PFSK-1 (cell line): ENCODE results near the gene SYNGAP1.
A peak's percentile ranks its signal among the peaks of the same experiment; 100 is the strongest.

Source experiments
- POLR2AphosphoS5 ChIP-seq: IDR thresholded peaks from 2 replicates; pipeline ENCODE4 v1.6.1; 2012; ENCODE audit warnings: low read depth, mild to moderate bottlenecking, control low read depth, low read length, moderate library complexity
- TAF1 ChIP-seq: IDR thresholded peaks from 2 replicates; pipeline ENCODE4 v1.6.1; 2012; ENCODE audit warnings: low read length, control low read depth, borderline replicate concordance; ENCODE audit not compliant: insufficient read depth

DNA sequence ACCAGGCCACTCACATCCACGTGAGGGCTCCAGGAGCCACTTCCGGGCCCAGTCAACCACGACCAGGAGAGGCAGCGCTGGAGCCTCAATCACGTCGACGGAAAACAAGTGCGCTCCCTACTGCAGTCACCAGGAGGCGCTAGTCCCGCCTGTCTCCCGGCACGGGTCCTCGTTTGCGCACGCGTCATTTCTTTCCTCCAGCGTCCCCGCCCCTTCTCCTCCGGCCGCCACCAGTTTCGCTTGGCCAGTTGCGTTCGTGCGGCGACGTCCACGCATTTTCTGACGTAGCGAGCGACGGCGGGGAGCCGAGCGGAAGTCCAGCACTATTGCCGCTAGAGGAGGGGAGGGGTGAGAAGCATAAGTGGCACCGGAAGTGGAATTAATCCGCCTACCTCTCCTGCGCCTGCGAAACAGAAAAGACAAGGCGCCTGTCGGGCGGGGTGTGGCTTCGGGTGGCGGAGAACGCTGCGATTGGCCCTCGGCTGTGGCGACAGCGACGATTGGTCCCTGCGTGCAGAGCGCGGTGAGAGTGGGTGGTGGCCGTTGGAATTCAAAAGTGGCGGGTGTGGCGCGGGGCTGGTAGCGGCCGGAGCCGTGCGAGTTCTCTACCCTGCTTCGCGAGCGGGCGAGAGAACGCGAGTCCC lies 28.5 kb upstream of the SYNGAP1 start, which contains the start of gene KIFC1:
- TF ChIP-seq POLR2AphosphoS5, result no peak; the same call in 1 of the 2 replicates
- TF ChIP-seq TAF1, result 0 out of 2 replicates have a peak, but pooled peaks have one; percentile 34
